KBM-7 (cell line): ENCODE data around the gene HMCN1.

Experiments
- DNase-seq: peaks from one replicate; pipeline ENCODE4 v3.0.0-alpha.2; 2015
- in situ Hi-C: fragments of 300-500 bp; cut with MboI; formaldehyde crosslinking; loops from 2 replicates; pipeline ENCODE4 v1.14.3; 2020; ENCODE audit warnings: low sequenced_read_pairs, low pct_unique_long_range_greater_than_20kb, mixed read lengths

The HMCN1 gene

GRCh38 chr1:186093437-186093836, 359.2 kb downstream of the HMCN1 start:
- DNase-seq = no peak
- in situ Hi-C loops = no loop called here

- in situ Hi-C loops = no loop called here
- no peak for DNase-seq
These were observed 360.0 kb downstream of the HMCN1 start for GRCh38 chr1:186094172-186094571.

- no peak for DNase-seq
- in situ Hi-C loops = no loop called here
These were observed 365.3 kb downstream of the HMCN1 start for GRCh38 chr1:186099336-186100104.

DNA sequence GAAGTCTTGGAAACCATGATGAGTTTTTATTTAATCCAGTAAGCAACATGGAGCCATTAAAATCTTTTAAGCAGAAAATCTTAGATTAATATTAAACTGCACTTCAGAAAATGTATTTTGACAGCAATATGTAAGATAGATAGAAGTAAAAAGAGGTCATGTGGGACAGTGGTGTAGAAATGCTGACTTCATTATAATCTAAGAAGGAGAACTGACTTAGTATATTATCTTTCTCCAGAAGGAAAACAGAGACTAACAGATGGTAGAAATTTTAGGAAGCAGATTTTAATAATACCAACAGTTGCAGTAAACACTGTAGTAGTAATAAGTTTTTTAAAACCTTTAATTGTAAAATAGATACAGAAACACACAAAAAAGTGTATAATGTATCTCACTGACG, 367.9 kb downstream of the HMCN1 start:
- in situ Hi-C loops = no loop called here

GRCh38 chr1:186102547-186103148, 368.5 kb downstream of the HMCN1 start:
- in situ Hi-C loops = no loop called here
- peak; percentile 41 for DNase-seq

More for the DNA sequence above, 367.9 kb downstream of the HMCN1 start:
- no peak for DNase-seq

- no peak for DNase-seq
- in situ Hi-C loops = no loop called here
These were observed 370.3 kb downstream of the HMCN1 start for GRCh38 chr1:186104459-186104858.

DNA sequence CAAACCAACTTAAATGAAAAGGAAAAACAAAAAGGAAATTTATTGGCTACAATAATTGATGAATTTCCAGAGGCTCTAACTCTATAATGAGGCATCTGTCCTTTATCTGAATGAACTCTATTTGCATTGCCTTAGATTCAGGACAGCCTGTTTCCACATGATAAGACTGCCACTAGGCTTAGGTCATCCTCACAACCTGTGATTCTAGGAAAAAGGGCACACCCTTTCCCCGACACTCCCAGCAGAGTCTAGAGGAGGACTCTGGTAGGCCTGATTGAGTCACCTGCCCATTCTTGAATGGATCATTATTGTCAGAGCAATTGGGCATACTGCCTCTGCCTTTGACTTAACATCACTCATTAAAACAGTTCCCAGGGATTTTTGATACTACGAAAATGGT, 378.1 kb downstream of the HMCN1 start:
- DNase-seq = no peak
- in situ Hi-C loops = no loop called here

DNA sequence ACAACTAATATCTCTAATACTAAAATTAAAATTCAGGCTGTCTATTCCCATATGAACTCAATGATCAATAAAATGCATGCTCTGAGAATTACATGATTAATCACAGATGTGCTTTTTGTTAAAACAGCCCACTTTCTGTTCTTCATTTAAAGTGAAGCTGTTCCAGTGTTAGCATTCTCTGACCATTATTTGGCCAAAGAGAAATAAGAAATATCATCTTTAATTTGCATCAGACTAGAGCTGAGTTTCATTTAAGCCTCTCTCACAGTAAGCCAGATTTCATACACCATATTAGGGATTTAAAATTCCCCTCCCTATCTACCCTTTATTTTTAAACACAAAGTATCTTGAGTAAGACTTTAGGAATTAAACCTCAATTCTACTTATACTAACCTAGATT, 379.3 kb downstream of the HMCN1 start:
- in situ Hi-C loops = no loop called here
- DNase-seq = no peak

GRCh38 chr1:186118724-186119123, 384.5 kb downstream of the HMCN1 start:
- DNase-seq = no peak
- in situ Hi-C loops = no loop called here

DNA sequence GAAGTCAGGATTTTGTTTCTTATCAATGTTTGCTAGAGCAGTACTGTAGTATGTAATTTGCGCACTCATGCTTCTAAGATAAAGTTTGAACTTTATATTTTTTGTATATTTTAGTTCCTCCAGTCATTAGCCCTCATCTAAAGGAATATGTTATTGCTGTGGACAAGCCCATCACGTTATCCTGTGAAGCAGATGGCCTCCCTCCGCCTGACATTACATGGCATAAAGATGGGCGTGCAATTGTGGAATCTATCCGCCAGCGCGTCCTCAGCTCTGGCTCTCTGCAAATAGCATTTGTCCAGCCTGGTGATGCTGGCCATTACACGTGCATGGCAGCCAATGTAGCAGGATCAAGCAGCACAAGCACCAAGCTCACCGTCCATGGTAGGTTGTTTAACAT, 388.6 kb downstream of the HMCN1 start:
- in situ Hi-C loops = no loop called here
- no peak for DNase-seq

DNA sequence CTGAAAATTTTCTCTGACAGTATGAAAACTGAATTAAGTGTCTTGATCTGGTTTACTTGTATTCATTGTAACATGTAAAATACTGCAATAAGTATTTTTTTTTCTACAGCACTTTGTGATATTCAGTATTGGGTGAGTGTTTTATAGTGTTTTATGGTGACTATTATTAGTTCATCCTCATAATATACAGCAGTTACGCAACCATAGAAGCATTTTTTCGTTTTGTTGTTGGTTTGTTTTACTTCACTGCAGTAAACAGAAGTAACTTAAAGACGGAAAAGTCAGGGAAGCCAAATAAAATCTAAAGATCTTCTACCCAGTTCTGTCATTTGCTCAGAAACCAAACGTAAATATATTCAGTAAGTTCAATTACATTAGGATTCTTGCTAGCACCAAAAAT, 390.8 kb downstream of the HMCN1 start:
- in situ Hi-C loops = no loop called here
- DNase-seq = no peak

DNA sequence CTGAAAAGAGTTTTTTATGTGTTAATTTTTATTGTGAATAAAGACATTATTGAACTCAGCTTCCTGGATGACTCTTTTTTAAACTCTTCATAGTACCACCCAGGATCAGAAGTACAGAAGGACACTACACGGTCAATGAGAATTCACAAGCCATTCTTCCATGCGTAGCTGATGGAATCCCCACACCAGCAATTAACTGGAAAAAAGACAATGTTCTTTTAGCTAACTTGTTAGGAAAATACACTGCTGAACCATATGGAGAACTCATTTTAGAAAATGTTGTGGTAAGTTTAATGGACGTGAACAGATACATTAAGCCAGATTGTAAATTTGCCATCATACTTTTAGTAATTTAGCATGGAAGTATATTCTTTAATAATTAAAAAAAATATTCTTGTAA, 391.3 kb downstream of the HMCN1 start:
- in situ Hi-C loops = no loop called here
- DNase-seq = no peak

- in situ Hi-C loops = no loop called here
- no peak for DNase-seq
These were observed 395.6 kb downstream of the HMCN1 start for GRCh38 chr1:186129758-186130157.

DNA sequence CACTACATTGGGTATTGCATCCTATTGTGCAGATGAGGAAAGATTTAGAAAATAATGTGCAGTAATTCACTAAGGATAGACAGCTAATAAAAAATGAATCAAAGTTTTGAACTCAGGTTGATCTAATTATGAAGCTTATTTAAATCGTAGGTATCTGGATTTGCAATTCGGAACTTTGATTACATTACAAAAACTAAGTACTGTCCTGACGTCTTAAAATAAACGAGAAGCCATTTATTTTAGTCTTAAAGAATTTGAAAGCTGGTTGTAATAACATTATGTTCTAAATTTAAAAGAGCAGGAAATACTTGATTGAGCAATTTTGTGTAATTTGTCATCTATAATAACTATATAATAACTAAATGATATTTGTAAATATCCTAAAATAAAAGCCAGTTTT, 404.9 kb downstream of the HMCN1 start:
- DNase-seq = no peak
- in situ Hi-C loops = no loop called here

DNA sequence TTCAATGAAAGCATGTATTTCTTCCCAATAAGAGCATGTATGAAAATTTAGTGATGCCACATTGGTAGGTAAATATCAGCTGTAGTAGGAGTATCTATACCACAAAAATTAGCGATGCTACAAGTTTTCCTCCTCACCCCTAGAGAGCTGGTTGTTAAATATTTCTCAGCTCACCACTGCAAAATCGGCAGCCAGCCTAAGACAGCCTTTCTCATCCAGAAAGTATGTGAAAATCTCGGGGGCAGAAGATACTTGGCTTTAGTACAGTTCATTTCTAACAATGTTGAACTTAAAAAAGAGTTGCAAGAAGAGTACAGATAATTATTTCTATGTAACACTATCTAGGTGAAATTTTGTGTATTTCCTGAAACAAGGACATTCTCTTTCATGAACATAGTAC, 405.5 kb downstream of the HMCN1 start:
- in situ Hi-C loops = no loop called here
- DNase-seq = no peak

DNA sequence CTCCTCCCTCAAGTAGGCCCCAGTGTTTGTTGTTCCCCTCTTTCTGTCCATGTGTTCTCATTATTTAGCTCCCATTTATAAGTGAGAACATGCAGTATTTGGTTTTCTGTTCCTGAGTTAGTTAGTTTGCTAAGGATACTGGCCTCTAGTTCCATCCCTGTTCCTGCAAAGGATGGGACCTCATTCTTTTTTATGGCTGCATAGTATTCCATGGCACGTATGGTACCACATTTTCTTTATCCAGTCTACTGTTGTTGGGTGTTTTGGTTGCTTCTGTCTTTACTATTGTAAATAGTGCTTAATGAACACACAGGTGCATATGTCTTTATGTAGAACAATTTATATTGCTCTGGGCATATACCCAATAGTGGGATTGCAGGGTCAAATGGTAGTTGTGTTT, 408.0 kb downstream of the HMCN1 start:
- no peak for DNase-seq
- in situ Hi-C loops = no loop called here

- DNase-seq = no peak
- in situ Hi-C loops = no loop called here
These were observed 408.7 kb downstream of the HMCN1 start for GRCh38 chr1:186142916-186143315.

DNA sequence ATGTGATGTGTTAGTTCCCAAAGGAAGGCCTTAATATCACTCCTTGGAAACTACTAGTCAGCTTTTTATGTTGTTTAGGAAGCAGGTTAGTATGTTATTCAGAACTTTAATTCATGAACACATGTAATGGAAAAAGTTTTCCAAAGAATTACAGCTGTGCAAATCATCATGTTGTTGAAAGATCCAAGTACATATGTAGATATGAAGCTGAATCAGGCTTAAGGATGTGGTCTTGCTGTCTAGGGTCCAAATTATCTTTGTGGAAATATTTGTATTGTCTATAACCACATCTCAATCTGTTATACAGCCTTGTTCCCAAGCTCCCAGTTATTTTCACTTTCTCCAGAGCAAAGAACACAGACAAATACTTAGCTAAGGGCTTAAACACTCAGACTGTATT, 409.3 kb downstream of the HMCN1 start:
- DNase-seq = no peak
- in situ Hi-C loops = no loop called here

- no peak for DNase-seq
- in situ Hi-C loops = no loop called here
These were observed 410.3 kb downstream of the HMCN1 start for GRCh38 chr1:186144505-186144904.

- peak; percentile 23 for DNase-seq
- in situ Hi-C loops = no loop called here
These were observed 412.8 kb downstream of the HMCN1 start for GRCh38 chr1:186146974-186147373.

DNA sequence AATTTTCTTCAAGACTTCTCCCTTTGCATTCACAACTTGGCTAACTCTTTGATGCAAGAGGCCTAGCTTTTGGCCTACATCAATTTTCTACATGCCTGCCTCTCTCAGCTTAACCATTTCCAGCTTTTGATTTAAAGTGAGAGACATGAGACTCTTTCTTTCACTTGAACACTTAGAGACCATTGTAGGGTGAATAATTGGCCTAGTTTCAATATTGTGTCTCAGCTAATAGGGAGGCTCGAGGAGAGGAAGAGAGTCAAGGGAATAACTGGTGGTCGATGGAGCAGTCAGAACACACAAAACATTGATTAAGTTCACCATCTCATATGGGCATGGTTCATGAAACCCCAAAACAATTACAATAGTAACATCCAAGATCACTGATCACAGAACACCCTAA, 415.4 kb downstream of the HMCN1 start:
- no peak for DNase-seq
- in situ Hi-C loops = no loop called here
